ENCODE results near the gene DCTN4.

The DCTN4 gene

GRCh38 chr5:150670948-150671310, 87.9 kb downstream of the DCTN4 start:
- no peak for DNase-seq (ENCODE audit: low spot score)

GRCh38 chr5:150670275-150670947, 88.4 kb downstream of the DCTN4 start:
- DNase-seq (ENCODE audit: low spot score): no peak

GRCh38 chr5:150665044-150665443, 93.8 kb downstream of the DCTN4 start:
- DNase-seq (ENCODE audit: low spot score): no peak

GRCh38 chr5:150663936-150664335, 94.9 kb downstream of the DCTN4 start:
- no peak for DNase-seq (ENCODE audit: low spot score)

- DNase-seq (ENCODE audit: low spot score): no peak
These were observed 95.9 kb downstream of the DCTN4 start for GRCh38 chr5:150662731-150663516.

- DNase-seq (ENCODE audit: low spot score): no peak
These were observed 96.8 kb downstream of the DCTN4 start for GRCh38 chr5:150661821-150662596.

- DNase-seq (ENCODE audit: low spot score): no peak
These were observed 97.7 kb downstream of the DCTN4 start, which contains the start of gene MYOZ3 for GRCh38 chr5:150661086-150661485. Gene MYOZ3 (plus strand): TSS chr5:150661251. CDS start chr5:150662942, 1,691 bp downstream.

- no peak for DNase-seq (ENCODE audit: low spot score)
These were observed 98.5 kb downstream of the DCTN4 start for GRCh38 chr5:150660108-150660831.

- DNase-seq (ENCODE audit: low spot score): no peak
These were observed 99.3 kb downstream of the DCTN4 start for GRCh38 chr5:150659360-150660107.

- no peak for DNase-seq (ENCODE audit: low spot score)
These were observed 100.0 kb downstream of the DCTN4 start for GRCh38 chr5:150658699-150659265.
